Measurements from ENCODE around the gene IL1RAP. TPM values are rescaled to one million over a fixed set of nuclear protein-coding genes. Genes with fewer than 3 reads are reported as not detected.

Gene IL1RAP
- polyA plus RNA-seq, 3 donors = 1.5 to 7.9 (median 3.0) TPM

DNA sequence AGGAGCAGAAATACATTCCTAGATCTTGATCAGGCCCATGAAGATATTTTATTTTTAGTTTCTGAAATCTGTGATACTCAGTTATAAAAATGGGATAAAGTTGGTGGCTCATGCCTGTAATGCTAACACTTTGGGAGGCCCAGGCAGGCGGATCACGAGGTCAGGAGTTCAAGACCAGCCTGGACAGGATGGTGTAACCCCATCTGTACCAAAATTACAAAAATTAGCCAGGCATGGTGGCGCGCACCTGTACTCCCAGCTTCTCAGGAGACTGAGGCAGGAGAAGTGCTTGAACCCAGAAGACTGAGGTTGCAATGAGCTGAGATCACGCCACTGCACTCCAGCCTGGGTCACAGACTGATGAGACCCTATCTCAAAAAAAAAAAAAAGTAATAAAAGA is 105.5 kb downstream of the IL1RAP start:
- 66 to 87% (median 87%) methylated on average over 5 of the region's 5 CpGs for WGBS, 3 donors
- H3K27ac ChIP-seq (ENCODE audit: low read depth, low read length) = no peak overlapping the region

DNA sequence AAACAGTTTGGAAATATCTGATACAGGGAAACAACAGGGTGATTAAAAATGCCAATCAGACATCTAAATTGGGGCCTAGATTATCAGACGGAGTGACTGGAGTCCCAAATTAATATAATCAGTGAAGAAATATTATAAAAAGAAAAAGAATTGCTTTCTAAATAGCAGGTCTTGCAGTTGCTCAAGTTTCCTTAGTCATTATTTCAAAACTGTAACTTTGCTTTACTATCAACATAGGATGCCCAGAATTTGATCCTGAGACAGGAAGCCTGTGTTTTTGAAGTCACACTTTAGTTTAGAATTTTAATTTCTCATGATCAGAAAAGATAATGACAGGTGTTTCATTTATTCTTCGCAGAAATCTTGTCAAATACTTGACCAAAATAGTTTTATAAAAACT is 105.9 kb downstream of the IL1RAP start:
- no peak overlapping the region for H3K27ac ChIP-seq (ENCODE audit: low read depth, low read length)
- 68 to 94% (median 73%) methylated on average over 2 of the region's 2 CpGs for WGBS, 3 donors

DNA sequence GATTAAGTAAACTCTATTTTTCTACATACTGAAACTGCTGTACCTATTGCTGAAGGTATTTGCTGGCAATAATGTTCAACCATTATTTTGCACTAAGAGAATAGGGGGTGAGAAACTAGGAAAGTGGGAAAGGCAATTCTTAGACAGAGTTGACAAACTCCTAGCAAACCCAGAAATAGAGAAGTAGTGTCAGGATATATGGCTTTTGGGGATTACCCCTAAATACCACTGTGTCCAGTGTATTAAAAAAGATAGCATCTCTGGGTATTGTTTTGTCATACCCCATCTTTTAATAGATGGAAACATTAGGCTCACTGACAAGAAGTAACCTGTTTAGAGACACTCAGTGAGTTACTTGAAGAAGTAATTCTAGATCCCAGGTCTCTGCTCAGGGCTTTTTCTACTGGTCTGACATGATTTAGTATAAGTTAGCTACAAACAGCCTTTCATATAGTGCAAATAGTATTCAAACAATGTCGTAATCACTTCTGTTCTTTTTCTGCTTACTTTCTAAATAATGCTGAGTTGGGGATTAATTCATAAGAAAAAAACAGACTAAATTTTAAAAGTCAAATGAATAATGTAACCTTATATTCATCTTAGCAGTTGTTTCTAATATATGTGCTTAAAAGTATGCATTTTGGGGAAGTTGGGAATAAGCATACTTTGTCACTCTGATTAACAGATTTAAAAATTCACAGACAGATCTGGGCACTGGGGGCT is 107.2 kb downstream of the IL1RAP start:
- WGBS, 3 donors = 61 to 88% (median 79%) methylated on average over 1 of the region's 1 CpG
- H3K27ac ChIP-seq (ENCODE audit: low read depth, low read length) = no peak overlapping the region

DNA sequence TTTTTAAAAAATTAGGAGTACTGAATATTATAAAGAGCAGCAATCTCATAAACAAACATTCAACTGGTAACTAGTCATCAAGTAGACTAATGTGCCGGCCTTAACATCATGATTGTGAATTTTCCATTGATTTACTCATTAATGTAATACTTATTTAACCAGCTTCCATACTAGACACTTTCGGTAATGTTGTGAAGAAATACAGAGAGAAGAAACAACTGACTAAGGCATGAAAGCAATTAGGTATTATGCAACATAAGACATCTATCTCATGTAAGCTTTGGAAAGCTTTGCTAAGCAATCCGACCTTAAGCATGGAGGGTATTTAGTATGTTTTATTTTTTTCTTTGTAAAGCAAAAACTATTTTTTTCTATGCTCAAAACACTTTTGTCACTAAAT is 108.0 kb downstream of the IL1RAP start:
- WGBS, 3 donors = 41 to 61% (median 51%) methylated on average over 3 of the region's 3 CpGs
- H3K27ac ChIP-seq (ENCODE audit: low read depth, low read length) = no peak overlapping the region

DNA sequence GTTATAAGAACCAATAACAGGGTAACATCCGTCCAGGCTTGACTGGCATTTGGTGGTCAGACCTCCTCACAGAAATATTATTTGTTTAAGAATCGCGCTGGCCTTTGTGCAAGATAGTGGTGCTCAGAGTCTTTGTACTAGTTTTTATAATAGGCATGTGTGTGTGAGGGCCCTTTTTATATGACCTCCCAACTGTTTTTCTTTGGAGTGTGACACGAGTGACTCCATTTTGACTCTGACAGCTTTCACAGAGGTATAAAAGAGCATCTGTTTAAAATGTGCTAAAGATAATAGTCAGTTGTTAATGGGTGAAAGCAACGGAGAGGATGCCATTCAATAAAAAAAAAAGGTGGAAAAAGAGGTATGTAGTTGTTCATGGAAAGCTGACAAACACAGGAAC is 110.4 kb downstream of the IL1RAP start:
- WGBS, 3 donors = 48 to 55% (median 53%) methylated on average over 5 of the region's 5 CpGs
- no peak overlapping the region for H3K27ac ChIP-seq (ENCODE audit: low read depth, low read length)

- H3K27ac ChIP-seq (ENCODE audit: low read depth, low read length) = no peak overlapping the region
- 74 to 81% (median 79%) methylated on average over 7 of the region's 7 CpGs for WGBS, 3 donors
Observed at GRCh38 chr3:190626951-190627620, 113.2 kb downstream of the IL1RAP start.

DNA sequence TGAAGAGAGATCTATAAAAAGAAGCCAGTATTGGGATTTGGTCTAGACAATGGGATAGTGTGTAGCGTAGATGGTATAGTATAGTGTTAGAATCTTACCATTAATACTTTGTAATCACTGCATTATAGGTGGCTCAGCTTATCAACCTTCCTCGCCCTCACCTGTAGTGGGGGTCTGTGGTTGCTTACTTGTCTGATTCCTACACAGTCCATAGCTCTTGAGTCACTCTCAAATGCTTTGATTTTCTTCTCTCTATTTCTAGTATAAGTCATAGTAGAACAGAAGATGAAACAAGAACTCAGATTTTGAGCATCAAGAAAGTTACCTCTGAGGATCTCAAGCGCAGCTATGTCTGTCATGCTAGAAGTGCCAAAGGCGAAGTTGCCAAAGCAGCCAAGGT is 115.2 kb downstream of the IL1RAP start:
- WGBS, 3 donors = 96 to 98% (median 97%) methylated on average over 4 of the region's 4 CpGs
- H3K27ac ChIP-seq (ENCODE audit: low read depth, low read length) = no peak overlapping the region

- 77 to 98% (median 85%) methylated on average over 2 of the region's 2 CpGs for WGBS, 3 donors
- no peak overlapping the region for H3K27ac ChIP-seq (ENCODE audit: low read depth, low read length)
Observed at GRCh38 chr3:190631295-190631694, 117.4 kb downstream of the IL1RAP start.

DNA sequence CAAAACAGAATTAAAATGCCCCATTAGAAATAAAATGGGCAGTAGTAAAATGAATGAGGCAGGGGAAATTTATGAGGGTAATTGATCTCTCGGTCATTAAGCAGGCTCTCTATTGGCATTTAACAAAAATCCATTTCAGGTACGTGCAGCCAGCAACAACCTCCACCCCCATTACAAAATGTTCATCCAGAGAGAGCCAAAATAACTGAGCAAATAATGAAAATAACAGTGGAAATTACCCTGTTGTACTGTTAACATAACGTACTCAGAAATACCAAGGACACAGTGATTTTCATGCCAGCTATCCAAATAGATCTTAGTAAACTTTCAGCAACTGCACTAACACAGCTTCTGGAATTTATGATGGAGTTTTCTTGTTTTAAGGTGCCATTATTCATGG is 127.7 kb downstream of the IL1RAP start:
- 34 to 96% (median 93%) methylated on average over 3 of the region's 3 CpGs for WGBS, 3 donors
- no peak overlapping the region for H3K27ac ChIP-seq (ENCODE audit: low read depth, low read length)

- 73 to 96% (median 89%) methylated on average over 6 of the region's 6 CpGs for WGBS, 3 donors
- no peak overlapping the region for H3K27ac ChIP-seq (ENCODE audit: low read depth, low read length)
Observed at GRCh38 chr3:190642016-190642415, 128.1 kb downstream of the IL1RAP start.

DNA sequence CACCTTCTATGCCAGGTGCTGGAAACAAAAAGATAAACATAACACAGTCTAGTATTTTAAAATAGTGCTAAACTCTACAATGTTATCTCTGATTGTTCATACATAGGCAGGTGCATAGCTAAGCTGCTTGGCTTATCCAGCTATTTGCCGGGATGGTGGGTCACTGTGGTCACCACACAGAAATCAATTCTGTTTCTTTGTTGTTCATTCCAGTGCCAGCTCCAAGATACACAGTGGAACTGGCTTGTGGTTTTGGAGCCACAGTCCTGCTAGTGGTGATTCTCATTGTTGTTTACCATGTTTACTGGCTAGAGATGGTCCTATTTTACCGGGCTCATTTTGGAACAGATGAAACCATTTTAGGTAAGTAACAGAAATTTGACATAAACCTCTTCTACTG is 130.2 kb downstream of the IL1RAP start:
- H3K27ac ChIP-seq (ENCODE audit: low read depth, low read length) = no peak overlapping the region
- WGBS, 3 donors = 50 to 88% (median 86%) methylated on average over 2 of the region's 2 CpGs

DNA sequence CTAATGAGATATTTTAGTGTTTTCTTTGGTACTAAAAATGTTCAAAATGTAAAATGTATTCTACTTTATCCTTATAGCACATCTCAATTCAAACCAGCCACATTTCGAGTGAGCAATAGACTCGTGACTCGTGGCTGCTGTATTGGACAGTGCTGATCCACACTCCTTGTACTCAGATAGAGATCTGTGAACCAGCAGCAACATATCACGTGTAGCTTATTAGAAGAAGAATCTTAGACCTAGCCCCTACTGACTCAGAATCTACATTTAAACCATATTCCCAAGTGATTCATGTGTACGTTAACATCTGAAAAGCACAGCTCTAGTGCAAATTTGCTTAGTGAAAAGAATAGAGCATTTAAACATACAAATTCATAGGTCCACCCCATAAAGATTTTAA is 130.9 kb downstream of the IL1RAP start:
- no peak overlapping the region for H3K27ac ChIP-seq (ENCODE audit: low read depth, low read length)
- WGBS, 3 donors = 90 to 95% (median 94%) methylated on average over 5 of the region's 5 CpGs

DNA sequence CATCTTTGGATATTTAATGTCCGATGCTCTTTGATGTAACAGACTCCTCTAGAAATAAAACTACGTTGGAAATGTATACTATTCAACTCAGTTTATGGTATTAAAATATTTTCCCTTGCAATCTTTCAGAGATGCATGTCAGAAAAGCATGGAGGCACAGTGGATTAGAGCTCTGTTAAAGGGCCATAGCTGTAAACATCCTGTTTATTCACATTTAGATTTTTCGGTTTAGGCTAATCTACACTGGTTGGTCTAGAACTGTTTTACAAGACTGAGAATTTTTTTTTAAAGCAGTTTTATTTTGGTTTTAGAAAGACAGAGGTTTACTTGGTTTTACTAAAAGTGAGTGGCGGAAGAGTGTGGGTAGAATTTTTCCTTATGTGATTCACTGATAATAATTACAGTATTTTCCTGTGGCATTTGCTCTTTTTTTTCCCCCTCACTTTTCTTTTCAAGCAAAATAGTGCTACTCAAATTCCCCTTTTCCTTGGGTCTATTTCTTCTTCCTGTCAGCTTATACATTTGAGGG is 132.1 kb downstream of the IL1RAP start:
- WGBS, 3 donors = 68 to 84% (median 68%) methylated on average over 4 of the region's 4 CpGs
- no peak overlapping the region for H3K27ac ChIP-seq (ENCODE audit: low read depth, low read length)

DNA sequence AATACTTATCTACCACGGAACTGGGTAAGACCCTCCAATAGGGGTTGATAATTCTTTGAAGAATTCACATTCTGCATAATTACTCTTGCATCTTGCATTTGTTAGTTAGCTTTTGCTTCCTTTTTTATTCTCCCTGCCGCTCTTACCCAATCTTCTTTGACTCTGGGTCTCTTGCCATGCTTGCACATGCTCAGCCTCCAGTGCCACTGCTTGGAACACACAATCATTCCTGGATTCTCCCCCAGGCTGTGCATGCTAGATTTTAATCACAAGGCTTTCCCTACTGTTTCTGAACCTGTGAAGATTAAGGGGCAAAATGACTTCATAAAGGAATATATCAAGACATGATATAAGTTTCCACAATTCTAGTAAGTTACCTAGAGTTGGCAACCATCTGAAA is 133.1 kb downstream of the IL1RAP start:
- 67 to 94% (median 80%) methylated on average over 2 of the region's 2 CpGs for WGBS, 3 donors
- H3K27ac ChIP-seq (ENCODE audit: low read depth, low read length) = no peak overlapping the region

DNA sequence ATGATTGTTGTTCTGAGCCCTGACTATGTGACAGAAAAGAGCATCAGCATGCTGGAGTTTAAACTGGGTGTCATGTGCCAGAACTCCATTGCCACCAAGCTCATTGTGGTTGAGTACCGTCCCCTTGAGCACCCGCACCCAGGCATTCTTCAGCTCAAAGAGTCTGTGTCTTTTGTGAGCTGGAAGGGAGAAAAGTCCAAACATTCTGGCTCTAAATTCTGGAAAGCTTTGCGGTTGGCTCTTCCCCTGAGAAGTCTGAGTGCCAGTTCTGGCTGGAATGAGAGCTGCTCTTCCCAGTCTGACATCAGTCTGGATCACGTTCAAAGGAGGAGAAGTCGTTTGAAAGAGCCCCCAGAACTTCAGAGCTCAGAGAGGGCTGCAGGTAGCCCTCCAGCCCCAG is 142.0 kb downstream of the IL1RAP start:
- no peak overlapping the region for H3K27ac ChIP-seq (ENCODE audit: low read depth, low read length)
- 77 to 89% (median 88%) methylated on average over 5 of the region's 5 CpGs for WGBS, 3 donors

- WGBS, 3 donors = 86 to 91% (median 90%) methylated on average over 1 of the region's 1 CpG
- no peak overlapping the region for H3K27ac ChIP-seq (ENCODE audit: low read depth, low read length)
Observed at GRCh38 chr3:190658106-190658505, 144.2 kb downstream of the IL1RAP start.

- H3K27ac ChIP-seq (ENCODE audit: low read depth, low read length) = no peak overlapping the region
- WGBS, 3 donors = 78 to 93% (median 91%) methylated on average over 2 of the region's 2 CpGs
Observed at GRCh38 chr3:190666821-190667220, 152.9 kb downstream of the IL1RAP start.

- H3K27ac ChIP-seq (ENCODE audit: low read depth, low read length) = no peak overlapping the region
- 86 to 95% (median 94%) methylated on average over 4 of the region's 4 CpGs for WGBS, 3 donors
Observed at GRCh38 chr3:190671658-190672057, 157.8 kb downstream of the IL1RAP start.

GRCh38 chr3:190673148-190673547 is 159.3 kb downstream of the IL1RAP start:
- 54 to 76% (median 69%) methylated on average over 3 of the region's 3 CpGs for WGBS, 3 donors
- H3K27ac ChIP-seq (ENCODE audit: low read depth, low read length) = no peak overlapping the region

- 80 to 90% (median 83%) methylated on average over 3 of the region's 3 CpGs for WGBS, 3 donors
- H3K27ac ChIP-seq (ENCODE audit: low read depth, low read length) = no peak overlapping the region
Observed at GRCh38 chr3:190676481-190676880, 162.6 kb downstream of the IL1RAP start.

Data from adipose tissue (tissue), 3 donors.